ENCODE data around the gene PCSK6. TPM values are rescaled to one million over a fixed set of nuclear protein-coding genes. Genes with fewer than 3 reads are reported as not detected.

Gene PCSK6
- polyA plus RNA-seq, 1 experiment, result 0.29 TPM

DNA sequence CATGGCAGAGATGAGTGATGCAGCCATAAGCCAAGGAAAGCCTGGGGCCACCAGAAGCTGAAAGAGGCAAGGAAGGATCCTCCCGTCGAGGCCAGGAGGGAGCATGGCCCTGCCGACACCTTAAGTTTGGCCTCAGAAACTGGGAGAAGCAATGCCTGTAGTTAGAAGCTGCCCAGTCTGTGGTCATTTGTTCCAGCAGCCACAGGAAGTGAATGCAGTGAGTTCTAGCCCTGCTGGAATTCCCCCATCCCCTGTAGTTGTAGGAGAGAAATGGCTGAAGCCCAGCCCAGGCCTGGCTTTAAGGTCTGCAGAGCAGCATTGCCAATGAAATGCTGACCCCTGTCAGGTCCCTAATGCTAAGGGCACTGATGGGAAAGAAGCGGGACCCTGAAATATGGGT lies 225.5 kb downstream of the PCSK6 start:
- POLR2A ChIA-PET, result no interaction called here

DNA sequence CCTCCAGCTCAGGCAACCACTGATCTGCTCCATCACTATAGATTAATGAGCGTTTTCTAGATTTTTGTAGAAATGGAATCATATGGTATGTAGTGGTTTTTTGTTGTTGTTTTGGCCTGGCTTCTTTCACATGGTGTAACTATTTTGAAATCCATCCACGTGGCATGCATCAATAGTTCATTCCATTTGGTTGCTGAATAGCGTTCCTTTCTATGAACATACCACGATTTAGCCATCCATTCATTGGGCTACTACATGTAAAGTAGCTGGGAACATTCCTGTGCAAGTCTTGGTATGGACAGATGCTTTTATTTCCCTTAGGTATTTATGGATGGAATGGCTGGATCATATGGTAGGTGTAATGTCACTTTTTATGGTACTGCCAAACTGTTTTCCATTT lies 227.0 kb downstream of the PCSK6 start:
- no peak for DNase-seq (ENCODE audit: low read depth)
- TF ChIP-seq, protein P1, sequence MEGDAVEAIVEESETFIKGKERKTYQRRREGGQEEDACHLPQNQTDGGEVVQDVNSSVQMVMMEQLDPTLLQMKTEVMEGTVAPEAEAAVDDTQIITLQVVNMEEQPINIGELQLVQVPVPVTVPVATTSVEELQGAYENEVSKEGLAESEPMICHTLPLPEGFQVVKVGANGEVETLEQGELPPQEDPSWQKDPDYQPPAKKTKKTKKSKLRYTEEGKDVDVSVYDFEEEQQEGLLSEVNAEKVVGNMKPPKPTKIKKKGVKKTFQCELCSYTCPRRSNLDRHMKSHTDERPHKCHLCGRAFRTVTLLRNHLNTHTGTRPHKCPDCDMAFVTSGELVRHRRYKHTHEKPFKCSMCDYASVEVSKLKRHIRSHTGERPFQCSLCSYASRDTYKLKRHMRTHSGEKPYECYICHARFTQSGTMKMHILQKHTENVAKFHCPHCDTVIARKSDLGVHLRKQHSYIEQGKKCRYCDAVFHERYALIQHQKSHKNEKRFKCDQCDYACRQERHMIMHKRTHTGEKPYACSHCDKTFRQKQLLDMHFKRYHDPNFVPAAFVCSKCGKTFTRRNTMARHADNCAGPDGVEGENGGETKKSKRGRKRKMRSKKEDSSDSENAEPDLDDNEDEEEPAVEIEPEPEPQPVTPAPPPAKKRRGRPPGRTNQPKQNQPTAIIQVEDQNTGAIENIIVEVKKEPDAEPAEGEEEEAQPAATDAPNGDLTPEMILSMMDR (IDR thresholded peaks at IDR 0.05; ENCODE audit: insufficient read depth, low read depth, low read length), result no peak

More for the DNA sequence above, 225.5 kb downstream of the PCSK6 start:
- no peaks in the 10 kb centered on the region for H3K36me3 ChIP-seq (ENCODE audit: control insufficient read depth, insufficient read depth, low read length)
- no peaks in the 10 kb centered on the region for H3K27me3 ChIP-seq (ENCODE audit: control insufficient read depth, insufficient read depth, low read length)
- TF ChIP-seq, protein P1 (IDR thresholded peaks at IDR 0.05; ENCODE audit: insufficient read depth, low read depth, low read length), result no peak
- CTCF ChIA-PET, result interaction anchor here (0.9 to 1.1 kb wide), 2 partner anchors 248 to 250 kb away, joined by 3 to 4 read pairs; no protein-coding TSS in a partner anchor
- no peak overlapping the region for H3K4me3 ChIP-seq (ENCODE audit: low read depth, low read length)
- DNase-seq (ENCODE audit: low read depth), result no peak

DNA sequence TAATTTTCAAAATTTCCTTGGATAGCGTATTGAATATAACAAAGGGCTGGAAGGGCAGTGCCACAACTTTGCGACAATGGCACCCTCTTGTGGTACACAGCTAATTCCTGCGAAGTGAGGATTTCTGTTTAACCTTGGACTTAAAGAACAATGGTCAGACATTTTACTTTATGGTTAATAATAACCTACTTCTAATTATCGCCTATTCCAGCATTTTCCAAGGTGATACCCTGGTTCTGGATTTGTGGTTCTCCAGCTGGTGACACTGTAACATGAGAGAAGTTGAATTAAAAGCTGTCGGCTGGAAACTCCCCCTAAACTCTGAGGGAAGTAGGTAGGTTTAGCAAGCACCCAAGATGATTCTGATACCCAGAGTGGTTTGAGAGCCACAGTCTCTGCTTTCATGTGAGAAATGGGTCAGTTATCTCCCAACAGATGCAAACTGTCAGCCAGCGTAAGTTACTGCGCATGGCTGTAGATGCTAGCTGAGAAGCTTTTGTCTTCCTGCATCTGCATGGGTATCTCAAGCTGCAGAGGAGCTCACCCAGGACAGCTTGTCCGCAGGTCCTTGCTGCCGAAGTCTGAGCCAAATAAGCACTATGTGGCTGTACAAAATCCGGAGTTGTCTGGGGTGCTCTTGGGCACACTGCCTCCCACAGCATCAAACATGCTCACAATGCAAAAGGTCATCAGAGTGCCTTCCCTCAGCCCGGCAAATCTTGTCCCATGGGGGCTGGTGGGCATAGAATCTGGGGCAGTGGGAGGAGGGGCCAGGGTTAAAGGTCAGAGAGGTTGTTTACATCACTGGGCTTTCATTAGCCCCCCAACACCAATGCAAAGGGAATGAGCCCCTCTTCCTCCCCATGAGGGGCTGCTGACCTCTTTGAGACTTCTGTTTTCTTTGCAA lies 231.0 kb downstream of the PCSK6 start:
- TF ChIP-seq, protein P1 (IDR thresholded peaks at IDR 0.05; ENCODE audit: insufficient read depth, low read depth, low read length), result peak; percentile 81
- CTCF ChIA-PET, result interaction anchor here (0.9 to 3.4 kb wide), 25 partner anchors 9 to 633 kb away, joined by 3 to 73 read pairs (median 4); no protein-coding TSS in a partner anchor
- DNase-seq (ENCODE audit: low read depth), result no peak
- Histone ChIP-seq H3K4me3 (ENCODE audit: low read depth, low read length) (no peak overlapping the region), H3K36me3 (ENCODE audit: control insufficient read depth, insufficient read depth, low read length) (no peaks in the 10 kb centered on the region), H3K27me3 (ENCODE audit: control insufficient read depth, insufficient read depth, low read length) (no peaks in the 10 kb centered on the region)
- POLR2A ChIA-PET, result interaction anchor here (0.6 kb wide), 1 partner anchor 82 kb away, joined by 6 read pairs; no protein-coding TSS in a partner anchor

More for the DNA sequence above, 227.0 kb downstream of the PCSK6 start:
- Histone ChIP-seq H3K27me3 (ENCODE audit: control insufficient read depth, insufficient read depth, low read length) (no peaks in the 10 kb centered on the region), H3K4me3 (ENCODE audit: low read depth, low read length) (no peak overlapping the region), H3K36me3 (ENCODE audit: control insufficient read depth, insufficient read depth, low read length) (no peaks in the 10 kb centered on the region)
- ChIA-PET POLR2A (interaction anchor here (0.6 kb wide), 1 partner anchor 551 kb away, joined by 4 read pairs; no protein-coding TSS in a partner anchor), CTCF (interaction anchor here (1.1 to 2.3 kb wide), 5 partner anchors 10 to 254 kb away, joined by 3 to 9 read pairs (median 5); partner anchors contain the start of gene CHSY1)

DNA sequence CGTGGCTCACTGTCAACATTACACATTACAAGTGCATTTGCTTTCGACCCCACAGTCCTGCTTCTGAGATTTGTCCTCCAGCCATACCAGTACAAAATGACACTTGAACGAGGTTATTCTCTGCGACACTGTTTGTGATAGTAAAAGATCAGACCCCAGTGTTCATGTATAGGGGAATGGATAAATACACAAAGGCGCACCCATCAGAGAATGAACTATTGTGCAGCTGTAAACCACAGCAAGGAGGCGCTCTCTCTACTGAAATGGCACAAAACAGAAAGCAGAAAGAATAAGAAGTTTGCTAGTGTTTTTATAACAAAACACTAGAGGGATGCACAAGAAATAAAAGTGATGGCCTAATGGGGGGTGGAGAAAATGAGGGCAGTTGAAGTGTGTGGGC lies 232.8 kb downstream of the PCSK6 start:
- no peak overlapping the region for H3K4me3 ChIP-seq (ENCODE audit: low read depth, low read length)
- ChIA-PET CTCF (interaction anchor here (1.1 to 3.4 kb wide), 5 partner anchors 52 to 245 kb away, joined by 3 to 73 read pairs (median 13); no protein-coding TSS in a partner anchor), POLR2A (no interaction called here)
- H3K27me3 ChIP-seq (ENCODE audit: control insufficient read depth, insufficient read depth, low read length), result no peaks in the 10 kb centered on the region
- H3K36me3 ChIP-seq (ENCODE audit: control insufficient read depth, insufficient read depth, low read length), result no peaks in the 10 kb centered on the region
- TF ChIP-seq, protein P1 (IDR thresholded peaks at IDR 0.05; ENCODE audit: insufficient read depth, low read depth, low read length), result no peak
- DNase-seq (ENCODE audit: low read depth), result no peak

DNA sequence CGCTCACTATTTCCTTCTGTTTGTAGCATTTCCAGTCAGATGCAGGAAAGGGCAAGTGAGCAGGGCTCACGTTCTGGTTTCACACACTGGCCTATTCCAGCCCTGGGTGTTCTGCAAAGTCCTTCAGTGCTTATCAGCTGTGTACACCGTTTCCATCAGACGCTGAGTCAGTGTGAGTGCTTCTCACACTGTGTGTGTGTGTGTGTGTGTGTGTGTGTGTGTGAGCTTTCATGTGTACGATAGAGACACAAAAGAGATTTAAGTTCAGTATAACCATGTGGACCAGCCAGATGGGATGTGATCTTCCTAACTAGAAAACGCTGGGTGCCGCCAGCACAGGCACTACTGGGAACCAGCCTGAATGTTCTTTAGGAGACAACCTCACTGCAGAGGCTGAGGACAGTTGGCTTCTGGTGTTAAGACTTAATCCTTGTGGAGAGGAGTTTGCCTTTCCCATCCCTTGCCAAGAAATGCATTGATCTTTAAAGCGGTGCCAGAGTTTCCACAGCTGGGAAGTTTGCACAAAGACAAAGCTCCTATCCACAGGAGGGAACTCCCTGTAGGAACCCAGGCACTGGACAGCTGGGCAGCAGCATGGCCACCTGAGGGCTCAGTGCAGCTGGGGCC lies 233.8 kb downstream of the PCSK6 start:
- TF ChIP-seq, protein P1 (IDR thresholded peaks at IDR 0.05; ENCODE audit: insufficient read depth, low read depth, low read length), result no peak
- no peaks in the 10 kb centered on the region for H3K27me3 ChIP-seq (ENCODE audit: control insufficient read depth, insufficient read depth, low read length)
- H3K36me3 ChIP-seq (ENCODE audit: control insufficient read depth, insufficient read depth, low read length), result no peaks in the 10 kb centered on the region
- H3K4me3 ChIP-seq (ENCODE audit: low read depth, low read length), result no peak overlapping the region
- DNase-seq (ENCODE audit: low read depth), result no peak
- ChIA-PET POLR2A (no interaction called here), CTCF (interaction anchor here (1.0 to 3.4 kb wide), 9 partner anchors 12 to 338 kb away, joined by 3 to 73 read pairs (median 4); no protein-coding TSS in a partner anchor)

Data from BJ (cell line).